GM21786 (cell line): ENCODE measurements around the gene KIF9.
"Not testable (repeated sequence)": the region's sequence is repeated elsewhere in the genome, so short reads cannot be mapped to it uniquely, and the experiment has no call there.

Source experiments
- ATAC-seq: cut with Tn5 transposase; IDR thresholded peaks from one replicate; pipeline ENCODE4 v1.9.1; 2021; ENCODE audit not compliant: unreplicated experiment

KIF9 gene

DNA sequence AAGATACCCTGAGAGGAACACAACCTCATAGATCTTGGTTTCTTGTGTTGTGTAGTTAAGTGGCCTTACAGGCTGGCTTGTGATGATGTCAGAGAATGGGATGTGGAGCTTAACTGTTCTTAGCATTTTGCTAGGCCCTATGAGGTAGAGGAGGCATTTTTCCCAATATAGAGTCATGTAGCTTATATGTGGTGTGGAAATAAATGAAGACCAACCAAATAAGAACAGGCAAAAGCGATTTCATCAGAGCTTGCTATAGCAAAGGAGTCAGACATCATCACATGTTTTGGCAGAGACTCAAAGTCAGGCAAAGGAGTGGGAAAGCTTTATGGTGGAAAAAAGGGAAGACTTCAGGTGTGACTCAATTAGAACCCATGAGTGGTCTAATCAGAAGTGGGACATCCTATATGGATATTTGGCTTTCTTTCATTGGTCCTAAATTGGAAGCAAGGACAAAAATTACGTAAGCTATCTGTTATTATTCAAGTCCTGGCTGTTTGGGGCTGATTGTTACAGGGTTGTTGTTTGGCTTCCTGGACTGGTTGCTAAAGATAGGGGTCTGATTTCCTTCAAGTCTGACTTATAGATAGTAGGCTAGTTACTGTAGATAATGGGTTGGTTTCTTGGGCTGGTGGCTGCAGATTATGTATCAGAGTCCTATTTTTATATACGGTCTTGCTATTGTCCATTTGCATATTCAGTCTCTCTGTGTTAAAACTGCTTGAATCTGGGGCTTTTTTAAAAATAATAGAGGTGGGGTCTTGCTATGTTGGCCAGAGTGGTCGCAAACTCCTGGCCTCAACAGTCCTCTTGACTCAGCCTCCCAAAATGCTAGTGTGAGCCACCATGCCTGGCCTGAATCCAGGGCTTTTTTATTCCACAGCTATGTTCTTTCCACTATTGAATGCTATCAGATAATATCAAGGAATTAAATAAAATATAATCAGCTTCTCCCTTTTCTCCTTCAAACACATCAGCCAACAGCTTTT is 88.4 kb downstream of the KIF9 start:
- no peak for ATAC-seq

- no peak for ATAC-seq
Observed at GRCh38 chr3:47186285-47186684, 96.3 kb downstream of the KIF9 start.

DNA sequence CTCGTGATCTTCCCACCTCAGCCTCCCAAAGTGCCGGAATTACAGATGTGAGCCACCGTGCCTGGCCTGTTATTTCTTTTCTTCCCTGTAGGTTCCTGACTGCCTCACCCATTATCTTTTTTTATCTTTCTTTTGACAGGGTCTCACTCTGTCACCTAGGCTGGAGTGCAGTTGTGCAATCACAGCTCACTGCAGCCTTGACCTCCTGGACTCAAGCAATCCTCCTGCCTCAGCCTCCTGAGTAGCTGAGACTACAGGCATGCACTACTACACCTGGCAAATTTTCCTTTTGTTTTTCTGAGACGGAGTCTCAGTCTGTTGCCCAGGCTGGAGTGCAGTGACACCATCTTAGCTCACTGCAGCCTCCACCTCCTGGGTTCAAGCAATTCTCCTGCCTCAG is 100.9 kb downstream of the KIF9 start:
- not testable (repeated sequence) for ATAC-seq

DNA sequence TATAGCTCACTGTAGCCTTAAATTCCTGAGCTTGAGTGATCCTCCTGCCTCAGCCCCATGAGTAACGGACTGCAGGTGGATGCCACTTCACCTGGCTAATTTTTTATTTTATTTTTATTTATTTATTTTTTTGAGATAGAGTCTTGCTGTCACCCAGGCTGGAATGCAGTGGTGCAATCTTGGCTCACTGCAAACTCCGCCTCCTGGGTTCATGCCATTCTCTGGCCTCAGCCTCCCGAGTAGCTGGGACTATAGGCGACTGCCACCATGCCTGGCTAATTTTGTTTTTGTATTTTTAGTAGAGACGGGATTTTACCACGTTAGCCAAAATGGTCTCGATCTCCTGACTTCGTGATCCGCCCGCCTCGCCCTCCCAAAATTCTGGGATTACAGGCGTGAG is 102.6 kb downstream of the KIF9 start:
- ATAC-seq: not testable (repeated sequence)
